ENCODE results near the gene CDPF1. TPM values are rescaled to one million over a fixed set of nuclear protein-coding genes. Genes with fewer than 3 reads are reported as not detected.

The CDPF1 gene
- total RNA-seq, 1 donor from 2014 or later: 6.7 TPM

DNA sequence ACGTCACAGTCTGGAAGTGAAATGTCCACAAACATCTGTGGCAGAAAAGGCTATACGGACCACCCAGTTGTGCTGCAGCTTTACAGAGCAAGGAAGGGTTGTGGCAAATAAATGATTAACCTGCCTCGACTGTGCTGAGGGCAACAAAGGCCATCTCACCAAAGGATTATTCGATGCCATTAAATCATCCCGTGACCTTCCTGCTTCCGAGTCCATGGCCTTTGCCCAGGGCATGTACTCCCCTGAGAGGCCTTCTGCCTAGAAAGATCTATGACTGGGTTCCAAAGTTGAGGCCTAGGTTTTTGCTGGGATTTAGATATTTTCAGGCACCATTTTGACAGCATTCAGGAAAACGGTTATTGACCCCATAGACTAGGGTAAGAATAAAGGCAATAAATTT, 9.2 kb downstream of the CDPF1 start:
- no peaks in the 10 kb centered on the region for H3K36me3 ChIP-seq
- no peaks in the 10 kb centered on the region for H3K4me1 ChIP-seq
- no peaks in the 10 kb centered on the region for H3K27me3 ChIP-seq
- H3K4me3 ChIP-seq: no peak overlapping the region
- no peak overlapping the region for H3K9ac ChIP-seq
- no peak overlapping the region for H2AFZ ChIP-seq (replicated peaks)
- H3K4me2 ChIP-seq: no peak overlapping the region
- TF ChIP-seq, protein P1, sequence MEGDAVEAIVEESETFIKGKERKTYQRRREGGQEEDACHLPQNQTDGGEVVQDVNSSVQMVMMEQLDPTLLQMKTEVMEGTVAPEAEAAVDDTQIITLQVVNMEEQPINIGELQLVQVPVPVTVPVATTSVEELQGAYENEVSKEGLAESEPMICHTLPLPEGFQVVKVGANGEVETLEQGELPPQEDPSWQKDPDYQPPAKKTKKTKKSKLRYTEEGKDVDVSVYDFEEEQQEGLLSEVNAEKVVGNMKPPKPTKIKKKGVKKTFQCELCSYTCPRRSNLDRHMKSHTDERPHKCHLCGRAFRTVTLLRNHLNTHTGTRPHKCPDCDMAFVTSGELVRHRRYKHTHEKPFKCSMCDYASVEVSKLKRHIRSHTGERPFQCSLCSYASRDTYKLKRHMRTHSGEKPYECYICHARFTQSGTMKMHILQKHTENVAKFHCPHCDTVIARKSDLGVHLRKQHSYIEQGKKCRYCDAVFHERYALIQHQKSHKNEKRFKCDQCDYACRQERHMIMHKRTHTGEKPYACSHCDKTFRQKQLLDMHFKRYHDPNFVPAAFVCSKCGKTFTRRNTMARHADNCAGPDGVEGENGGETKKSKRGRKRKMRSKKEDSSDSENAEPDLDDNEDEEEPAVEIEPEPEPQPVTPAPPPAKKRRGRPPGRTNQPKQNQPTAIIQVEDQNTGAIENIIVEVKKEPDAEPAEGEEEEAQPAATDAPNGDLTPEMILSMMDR (IDR thresholded peaks at IDR 0.05): no peak
- TF ChIP-seq EZH2 (IDR thresholded peaks at IDR 0.05) (no peak), EZH2phosphoT487 (IDR thresholded peaks at IDR 0.05) (no peak)
- no peak overlapping the region for H3K27ac Mint-ChIP-seq
- H4K20me1 ChIP-seq (ENCODE audit: low read depth): no peaks in the 10 kb centered on the region
- no peak overlapping the region for H3K27ac ChIP-seq
- no peak overlapping the region for H3K4me3 Mint-ChIP-seq
- DNase-seq (ENCODE audit: low spot score): no peak
- no peaks in the 10 kb centered on the region for H3F3A ChIP-seq (ENCODE audit: low read depth)
- H3K27me3 Mint-ChIP-seq (ENCODE audit: insufficient read depth, low read depth): peaks cover 2% of the 10 kb centered on the region
- no peaks in the 10 kb centered on the region for H3K9me3 Mint-ChIP-seq
- peaks cover 7% of the 10 kb centered on the region for H3K36me3 Mint-ChIP-seq
- peaks cover 4% of the 10 kb centered on the region for H3K4me1 Mint-ChIP-seq
- no peaks in the 10 kb centered on the region for H3K9me3 ChIP-seq (ENCODE audit: low read depth)
- no peaks in the 10 kb centered on the region for H3K79me2 ChIP-seq (ENCODE audit: low read depth)

DNA sequence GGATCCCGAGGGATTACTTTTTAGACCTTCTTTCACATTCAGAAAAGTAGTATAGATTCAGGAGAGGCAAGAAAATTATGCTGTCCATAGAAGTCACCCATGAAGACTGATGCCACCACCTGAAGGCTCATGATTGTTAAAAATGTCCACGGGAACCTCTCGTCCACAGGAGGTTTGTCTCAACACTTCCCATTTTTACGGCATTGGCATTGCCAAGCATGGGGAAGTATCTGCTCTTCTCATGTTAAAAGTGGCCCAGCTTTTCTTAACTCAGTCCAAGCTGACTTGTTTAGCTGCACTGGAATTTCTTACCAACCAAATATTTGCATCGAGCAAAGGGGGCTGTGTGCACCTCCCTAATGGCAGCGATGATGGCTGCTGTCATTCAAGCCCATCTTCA, 9.6 kb downstream of the CDPF1 start:
- Histone ChIP-seq H3K4me3 (no peak overlapping the region), H3K9me3 (ENCODE audit: low read depth) (no peaks in the 10 kb centered on the region), H3K79me2 (ENCODE audit: low read depth) (no peaks in the 10 kb centered on the region), H3K9ac (no peak overlapping the region), H3K36me3 (no peaks in the 10 kb centered on the region), H3K4me2 (no peak overlapping the region), H4K20me1 (ENCODE audit: low read depth) (no peaks in the 10 kb centered on the region), H3F3A (ENCODE audit: low read depth) (no peaks in the 10 kb centered on the region), H3K27me3 (no peaks in the 10 kb centered on the region), H3K4me1 (no peaks in the 10 kb centered on the region), H3K27ac (no peak overlapping the region), H2AFZ (replicated peaks) (no peak overlapping the region)
- H3K36me3 Mint-ChIP-seq: peaks cover 5% of the 10 kb centered on the region
- H3K4me3 Mint-ChIP-seq: no peak overlapping the region
- DNase-seq (ENCODE audit: low spot score): no peak
- TF ChIP-seq EZH2phosphoT487 (IDR thresholded peaks at IDR 0.05): no peak
- TF ChIP-seq, protein P1 (IDR thresholded peaks at IDR 0.05): no peak
- no peak for TF ChIP-seq EZH2 (IDR thresholded peaks at IDR 0.05)
- H3K27me3 Mint-ChIP-seq (ENCODE audit: insufficient read depth, low read depth): peaks cover 2% of the 10 kb centered on the region
- no peaks in the 10 kb centered on the region for H3K4me1 Mint-ChIP-seq
- H3K9me3 Mint-ChIP-seq: no peaks in the 10 kb centered on the region
- no peak overlapping the region for H3K27ac Mint-ChIP-seq

DNA sequence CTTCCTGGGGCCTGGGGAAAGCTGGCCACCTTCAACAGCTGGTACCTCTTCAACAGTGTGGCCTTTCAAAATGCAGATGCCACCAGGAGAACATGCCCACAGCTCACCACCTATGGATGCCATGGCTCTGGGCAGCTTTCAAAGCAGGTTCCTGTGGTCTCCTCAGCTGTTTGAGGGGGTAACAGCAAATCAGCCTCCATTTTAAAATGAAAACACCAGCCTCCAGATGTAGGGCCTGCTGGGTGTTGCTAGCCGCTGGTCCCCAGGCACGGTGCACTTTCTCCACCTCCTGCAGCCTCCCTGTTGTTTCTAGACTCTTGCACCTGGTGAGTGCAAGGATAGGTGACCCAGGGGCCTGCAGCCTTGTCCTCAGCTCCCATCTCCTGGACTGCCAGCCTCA, 10.0 kb downstream of the CDPF1 start:
- Histone ChIP-seq H2AFZ (replicated peaks) (no peak overlapping the region), H4K20me1 (ENCODE audit: low read depth) (no peaks in the 10 kb centered on the region), H3K4me3 (no peak overlapping the region), H3K27me3 (no peaks in the 10 kb centered on the region), H3K79me2 (ENCODE audit: low read depth) (no peaks in the 10 kb centered on the region), H3F3A (ENCODE audit: low read depth) (no peaks in the 10 kb centered on the region), H3K27ac (no peak overlapping the region), H3K4me2 (no peak overlapping the region), H3K4me1 (no peaks in the 10 kb centered on the region), H3K36me3 (no peaks in the 10 kb centered on the region), H3K9me3 (ENCODE audit: low read depth) (no peaks in the 10 kb centered on the region), H3K9ac (no peak overlapping the region)
- H3K27me3 Mint-ChIP-seq (ENCODE audit: insufficient read depth, low read depth): peaks cover 2% of the 10 kb centered on the region
- no peaks in the 10 kb centered on the region for H3K9me3 Mint-ChIP-seq
- DNase-seq (ENCODE audit: low spot score): no peak
- no peak overlapping the region for H3K4me3 Mint-ChIP-seq
- peaks cover 5% of the 10 kb centered on the region for H3K36me3 Mint-ChIP-seq
- H3K4me1 Mint-ChIP-seq: no peaks in the 10 kb centered on the region
- H3K27ac Mint-ChIP-seq: no peak overlapping the region
- TF ChIP-seq, protein P1 (IDR thresholded peaks at IDR 0.05): no peak
- no peak for TF ChIP-seq EZH2 (IDR thresholded peaks at IDR 0.05)
- TF ChIP-seq EZH2phosphoT487 (IDR thresholded peaks at IDR 0.05): no peak

Data from neural progenitor cell (in vitro differentiated cells).